Upper lobe of right lung (tissue), 1 donor: ENCODE measurements around the gene C16orf90. TPM values are rescaled to one million over a fixed set of nuclear protein-coding genes. Genes with fewer than 3 reads are reported as not detected.

Experiments used
- ATAC-seq: fragments of 200-7000 bp; cut with Tn5 transposase; one replicate; pipeline ENCODE4 v1.9.1; 2020; ENCODE audit warnings: mild to moderate bottlenecking, moderate library complexity
- DNase-seq: peaks from one replicate; pipeline ENCODE4 v3.0.0-alpha.2; 2020
- H3K27ac ChIP-seq: fragments of 200-600 bp; one replicate; pipeline ENCODE4 v1.8.0; 2022
- H3K27me3 ChIP-seq: fragments of 200-600 bp; one replicate; pipeline ENCODE4 v1.8.0; 2022; ENCODE audit warnings: mild to moderate bottlenecking
- H3K36me3 ChIP-seq: fragments of 200-600 bp; one replicate; pipeline ENCODE4 v1.8.0; 2022
- H3K4me1 ChIP-seq: fragments of 200-600 bp; one replicate; pipeline ENCODE4 v1.8.0; 2022
- H3K4me3 ChIP-seq: fragments of 200-600 bp; one replicate; pipeline ENCODE4 v1.8.0; 2022; ENCODE audit warnings: mild to moderate bottlenecking
- H3K9me3 ChIP-seq: fragments of 200-600 bp; one replicate; pipeline ENCODE4 v1.8.0; 2022
- intact Hi-C: fragments of 100-400 bp; cut with DNase I; formaldehyde crosslinking; loops from one replicate; pipeline ENCODE4 v1.11.0; 2022
- total RNA-seq: library from RNA; stranded (reverse); fragmentation: NEBNext Ultra II Directional; extraction: Animal tissue kit (Norgen Biotek cat#: 25700); gene quantifications from one replicate; pipeline ENCODE4 v1.2.1, GENCODE V29; 2021
- TF ChIP-seq, protein P1 (sequence below): fragments of 200-600 bp; IDR thresholded peaks from one replicate; pipeline ENCODE4 v1.8.0; 2022; ENCODE audit warnings: antibody characterized with exemption
- donor health status: DM: no; HTN: yes; CAD: no; lungs with severe emphysema.

The C16orf90 gene
- total RNA-seq, 1 donor from 2014 or later, result not detected

DNA sequence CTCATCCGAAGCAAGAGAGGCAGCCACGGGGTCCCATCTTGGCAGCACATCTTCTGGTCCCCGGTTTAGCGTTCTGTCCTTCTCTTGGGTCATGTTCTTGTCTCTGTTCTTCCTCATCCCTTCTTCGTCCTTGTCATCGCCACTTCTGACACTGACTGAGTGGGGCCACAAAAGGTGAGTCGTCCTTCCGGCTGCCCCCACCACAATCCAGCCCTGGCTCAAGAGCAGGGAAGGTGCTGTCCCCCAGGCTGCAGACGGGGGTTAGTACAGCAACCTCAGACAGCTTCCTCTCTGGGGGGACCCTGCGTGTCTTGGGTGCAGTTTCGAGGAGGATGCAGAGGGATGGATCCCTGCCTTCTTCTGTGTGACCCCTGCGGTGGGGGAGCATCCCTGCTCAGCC is 30.0 kb downstream of the C16orf90 start:
- Histone ChIP-seq H3K36me3 (peaks cover 14% of the 10 kb centered on the region), H3K9me3 (no peaks in the 10 kb centered on the region), H3K27ac (no peak overlapping the region), H3K27me3 (no peaks in the 10 kb centered on the region), H3K4me1 (peaks cover 43% of the 10 kb centered on the region), H3K4me3 (no peak overlapping the region)
- TF ChIP-seq, protein P1, sequence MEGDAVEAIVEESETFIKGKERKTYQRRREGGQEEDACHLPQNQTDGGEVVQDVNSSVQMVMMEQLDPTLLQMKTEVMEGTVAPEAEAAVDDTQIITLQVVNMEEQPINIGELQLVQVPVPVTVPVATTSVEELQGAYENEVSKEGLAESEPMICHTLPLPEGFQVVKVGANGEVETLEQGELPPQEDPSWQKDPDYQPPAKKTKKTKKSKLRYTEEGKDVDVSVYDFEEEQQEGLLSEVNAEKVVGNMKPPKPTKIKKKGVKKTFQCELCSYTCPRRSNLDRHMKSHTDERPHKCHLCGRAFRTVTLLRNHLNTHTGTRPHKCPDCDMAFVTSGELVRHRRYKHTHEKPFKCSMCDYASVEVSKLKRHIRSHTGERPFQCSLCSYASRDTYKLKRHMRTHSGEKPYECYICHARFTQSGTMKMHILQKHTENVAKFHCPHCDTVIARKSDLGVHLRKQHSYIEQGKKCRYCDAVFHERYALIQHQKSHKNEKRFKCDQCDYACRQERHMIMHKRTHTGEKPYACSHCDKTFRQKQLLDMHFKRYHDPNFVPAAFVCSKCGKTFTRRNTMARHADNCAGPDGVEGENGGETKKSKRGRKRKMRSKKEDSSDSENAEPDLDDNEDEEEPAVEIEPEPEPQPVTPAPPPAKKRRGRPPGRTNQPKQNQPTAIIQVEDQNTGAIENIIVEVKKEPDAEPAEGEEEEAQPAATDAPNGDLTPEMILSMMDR, result no peak
- no peak for DNase-seq
- intact Hi-C loops, result no loop called here
- ATAC-seq, result no peak

DNA sequence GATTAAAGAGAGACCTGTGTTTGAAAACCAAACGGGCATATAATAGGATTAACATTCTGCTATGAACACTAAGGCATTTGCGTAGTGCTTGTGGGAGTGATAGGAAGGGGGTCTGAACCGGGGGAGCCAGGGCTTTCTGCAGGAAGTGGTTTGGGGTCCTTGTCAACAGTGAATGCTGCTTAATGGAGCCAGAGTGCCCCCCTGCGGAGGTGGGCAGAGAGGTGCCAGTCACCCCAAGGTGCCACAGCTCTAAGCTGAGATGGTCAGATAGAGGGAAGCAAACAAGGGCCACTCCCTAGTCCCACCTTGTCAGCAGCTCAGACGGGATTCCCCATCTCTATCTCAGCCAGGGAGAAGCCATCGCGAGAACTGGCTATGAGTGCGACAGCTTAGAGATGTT is 34.1 kb downstream of the C16orf90 start:
- H3K27ac ChIP-seq, result no peak overlapping the region
- DNase-seq, result no peak
- intact Hi-C loops, result no loop called here
- no peak for ATAC-seq
- H3K27me3 ChIP-seq, result no peaks in the 10 kb centered on the region
- no peaks in the 10 kb centered on the region for H3K9me3 ChIP-seq
- peaks cover 50% of the 10 kb centered on the region for H3K4me1 ChIP-seq
- H3K36me3 ChIP-seq, result peaks cover 4% of the 10 kb centered on the region
- no peak overlapping the region for H3K4me3 ChIP-seq
- TF ChIP-seq, protein P1, result no peak

DNA sequence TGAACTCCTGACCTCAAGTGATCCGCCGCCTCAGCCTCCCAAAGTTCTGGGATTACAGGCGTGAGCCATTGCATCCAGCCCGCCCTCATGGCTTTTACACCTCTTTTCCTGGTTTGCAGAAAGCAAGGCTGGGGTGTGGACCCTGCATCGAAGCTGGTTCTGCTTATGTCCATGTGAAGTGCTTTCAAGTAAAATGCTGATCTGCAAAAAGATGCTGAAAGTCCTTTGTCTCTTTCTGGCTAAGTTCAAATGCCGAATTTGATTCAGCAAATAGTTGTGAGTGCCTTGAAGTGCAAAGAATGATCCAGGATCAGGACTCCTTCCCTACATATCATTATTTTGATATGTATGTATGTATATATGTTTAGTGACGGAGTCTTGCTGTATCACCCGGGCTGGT is 34.7 kb downstream of the C16orf90 start:
- H3K4me1 ChIP-seq, result peaks cover 50% of the 10 kb centered on the region
- intact Hi-C loops, result no loop called here
- H3K27ac ChIP-seq, result no peak overlapping the region
- ATAC-seq (no peak), DNase-seq (no peak)
- H3K9me3 ChIP-seq, result no peaks in the 10 kb centered on the region
- H3K36me3 ChIP-seq, result no peaks in the 10 kb centered on the region
- TF ChIP-seq, protein P1, result no peak
- no peaks in the 10 kb centered on the region for H3K27me3 ChIP-seq
- H3K4me3 ChIP-seq, result no peak overlapping the region

DNA sequence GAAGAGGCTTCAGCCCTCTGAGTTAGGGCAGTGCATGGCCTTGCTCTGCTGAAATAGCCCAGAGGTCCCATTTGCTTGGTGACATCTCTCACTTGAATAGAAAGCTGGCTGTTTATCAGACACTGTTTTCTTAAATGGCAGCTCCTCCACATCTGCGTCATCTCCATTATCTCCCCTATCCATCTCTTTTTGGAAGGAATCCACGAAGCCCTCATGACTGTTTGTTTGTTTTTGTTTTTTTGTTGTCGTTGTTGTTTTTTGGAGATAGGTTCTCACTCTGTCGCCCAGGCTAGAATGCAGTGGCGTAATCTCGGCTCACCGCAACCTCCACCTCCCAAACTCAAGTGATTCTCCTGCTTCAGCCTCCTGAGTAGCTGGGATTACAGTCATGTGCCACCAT is 35.2 kb downstream of the C16orf90 start:
- H3K9me3 ChIP-seq, result no peaks in the 10 kb centered on the region
- TF ChIP-seq, protein P1, result no peak
- no peak overlapping the region for H3K4me3 ChIP-seq
- DNase-seq (no peak), ATAC-seq (no peak)
- no peak overlapping the region for H3K27ac ChIP-seq
- H3K36me3 ChIP-seq, result no peaks in the 10 kb centered on the region
- intact Hi-C loops, result no loop called here
- no peaks in the 10 kb centered on the region for H3K27me3 ChIP-seq
- H3K4me1 ChIP-seq, result peaks cover 50% of the 10 kb centered on the region

DNA sequence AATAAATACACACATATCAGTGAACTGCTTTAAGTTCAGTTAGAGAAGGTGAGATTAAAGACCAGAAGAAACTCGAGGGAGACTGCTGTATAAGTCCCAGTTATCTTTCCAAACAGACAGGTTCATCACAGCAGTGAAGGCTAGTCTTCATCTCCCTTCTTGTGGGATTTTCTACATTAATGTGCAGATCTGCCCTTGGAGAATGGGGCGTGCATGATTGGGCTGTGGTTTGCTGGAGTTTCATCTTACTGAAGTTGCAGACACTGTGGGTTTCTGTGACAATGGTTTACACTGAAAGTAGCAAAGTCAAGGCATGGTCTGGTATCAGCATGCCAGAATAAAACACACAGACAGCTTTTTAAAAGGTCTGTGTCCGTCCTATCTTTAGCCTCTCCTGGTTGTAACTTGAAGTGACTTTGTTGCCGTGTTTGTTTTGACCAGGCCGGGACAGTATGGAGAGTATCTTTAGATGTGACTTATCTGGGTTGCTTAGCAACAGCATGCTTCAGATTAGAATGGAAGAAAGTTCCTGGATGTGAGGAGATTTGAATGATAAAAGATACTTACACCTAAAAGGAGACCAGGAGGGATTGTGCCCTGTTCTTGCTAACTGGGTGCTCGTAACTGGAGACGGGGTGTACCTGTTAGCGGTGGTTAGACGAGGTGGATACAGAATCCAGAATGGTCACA is 35.7 kb downstream of the C16orf90 start:
- TF ChIP-seq, protein P1, result no peak
- Histone ChIP-seq H3K4me3 (peak overlapping the region; percentile 86), H3K27ac (peak overlapping the region; percentile 99), H3K36me3 (no peaks in the 10 kb centered on the region), H3K4me1 (peaks cover 50% of the 10 kb centered on the region), H3K9me3 (no peaks in the 10 kb centered on the region), H3K27me3 (no peaks in the 10 kb centered on the region)
- intact Hi-C loops, result no loop called here
- ATAC-seq (no peak), DNase-seq (no peak)
